ENCODE measurements around the gene FAM237B.
"Not testable (repeated sequence)": the region's sequence is repeated elsewhere in the genome, so short reads cannot be mapped to it uniquely, and the experiment has no call there.

FAM237B gene

GRCh38 chr7:90320801-90321494, at the start of gene FAM237B:
TSS of gene FAM237B (minus strand) at chr7:90321304. CDS start at chr7:90319748, 1,556 bp downstream.
- H3K4me3 ChIP-seq (ENCODE audit: low read depth, low read length): peak within 1 kb of the TSS; percentile 20
- peak; percentile 10 for DNase-seq (ENCODE audit: low read depth, low spot score)
- no peak for TF ChIP-seq CTCF (IDR thresholded peaks at IDR 0.05; ENCODE audit: low read depth, low read length)
- in situ Hi-C loops (cut with HindIII; ENCODE audit: low sequenced_read_pairs): no loop called here

DNA sequence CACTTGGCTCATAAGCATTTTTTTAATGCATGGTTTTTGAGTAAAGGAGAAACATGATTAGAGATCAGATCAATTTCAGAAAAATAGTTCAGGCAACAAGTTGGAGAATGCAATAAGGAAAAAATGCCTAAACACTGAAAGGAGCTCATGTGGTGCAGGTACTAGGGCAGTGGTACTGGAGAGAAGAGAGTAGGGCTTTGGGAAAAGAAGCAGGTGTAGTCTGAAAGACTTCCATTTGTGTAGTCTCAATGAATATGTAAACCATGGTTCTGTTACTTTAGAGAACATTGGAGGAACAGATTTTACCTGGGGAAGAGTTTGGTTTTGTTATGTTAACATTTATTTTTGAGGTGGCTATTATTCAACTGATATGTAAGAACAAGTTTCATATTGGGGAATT, 30.9 kb upstream of the FAM237B start:
- no peak for TF ChIP-seq CTCF (IDR thresholded peaks at IDR 0.05; ENCODE audit: low read depth, low read length)
- no peak for DNase-seq (ENCODE audit: low read depth, low spot score)
- in situ Hi-C loops (cut with HindIII; ENCODE audit: low sequenced_read_pairs): no loop called here
- H3K4me3 ChIP-seq (ENCODE audit: low read depth, low read length): no peak overlapping the region

- DNase-seq (ENCODE audit: low read depth, low spot score); H3K4me3 ChIP-seq (ENCODE audit: low read depth, low read length); in situ Hi-C loops (cut with HindIII; ENCODE audit: low sequenced_read_pairs): not testable (repeated sequence)
Measured at GRCh38 chr7:90350032-90350431, 28.9 kb upstream of the FAM237B start.

- no peak for TF ChIP-seq CTCF (IDR thresholded peaks at IDR 0.05; ENCODE audit: low read depth, low read length)
- in situ Hi-C loops (cut with HindIII; ENCODE audit: low sequenced_read_pairs): no loop called here
- DNase-seq (ENCODE audit: low read depth, low spot score): no peak
- H3K4me3 ChIP-seq (ENCODE audit: low read depth, low read length): no peak overlapping the region
Measured at GRCh38 chr7:90349305-90349704, 28.2 kb upstream of the FAM237B start.

- H3K4me3 ChIP-seq (ENCODE audit: low read depth, low read length): no peak overlapping the region
- in situ Hi-C loops (cut with HindIII; ENCODE audit: low sequenced_read_pairs): no loop called here
- DNase-seq (ENCODE audit: low read depth, low spot score): no peak
- TF ChIP-seq CTCF (IDR thresholded peaks at IDR 0.05; ENCODE audit: low read depth, low read length): no peak
Measured at GRCh38 chr7:90347759-90348158, 26.7 kb upstream of the FAM237B start.

- in situ Hi-C loops (cut with HindIII; ENCODE audit: low sequenced_read_pairs): no loop called here
- peak; percentile 81 for TF ChIP-seq CTCF (IDR thresholded peaks at IDR 0.05; ENCODE audit: low read depth, low read length)
- DNase-seq (ENCODE audit: low read depth, low spot score): peak; percentile 97
- peak within 1 kb of the TSS; percentile 99 for H3K4me3 ChIP-seq (ENCODE audit: low read depth, low read length)
Measured at GRCh38 chr7:90346336-90347125, 25.4 kb upstream of the FAM237B start, which contains the start of gene GTPBP10. TSS of gene GTPBP10 (plus strand) at chr7:90346716. CDS start at chr7:90346742, 26 bp downstream.
